Measurements from ENCODE around the gene ARF1.

DNA sequence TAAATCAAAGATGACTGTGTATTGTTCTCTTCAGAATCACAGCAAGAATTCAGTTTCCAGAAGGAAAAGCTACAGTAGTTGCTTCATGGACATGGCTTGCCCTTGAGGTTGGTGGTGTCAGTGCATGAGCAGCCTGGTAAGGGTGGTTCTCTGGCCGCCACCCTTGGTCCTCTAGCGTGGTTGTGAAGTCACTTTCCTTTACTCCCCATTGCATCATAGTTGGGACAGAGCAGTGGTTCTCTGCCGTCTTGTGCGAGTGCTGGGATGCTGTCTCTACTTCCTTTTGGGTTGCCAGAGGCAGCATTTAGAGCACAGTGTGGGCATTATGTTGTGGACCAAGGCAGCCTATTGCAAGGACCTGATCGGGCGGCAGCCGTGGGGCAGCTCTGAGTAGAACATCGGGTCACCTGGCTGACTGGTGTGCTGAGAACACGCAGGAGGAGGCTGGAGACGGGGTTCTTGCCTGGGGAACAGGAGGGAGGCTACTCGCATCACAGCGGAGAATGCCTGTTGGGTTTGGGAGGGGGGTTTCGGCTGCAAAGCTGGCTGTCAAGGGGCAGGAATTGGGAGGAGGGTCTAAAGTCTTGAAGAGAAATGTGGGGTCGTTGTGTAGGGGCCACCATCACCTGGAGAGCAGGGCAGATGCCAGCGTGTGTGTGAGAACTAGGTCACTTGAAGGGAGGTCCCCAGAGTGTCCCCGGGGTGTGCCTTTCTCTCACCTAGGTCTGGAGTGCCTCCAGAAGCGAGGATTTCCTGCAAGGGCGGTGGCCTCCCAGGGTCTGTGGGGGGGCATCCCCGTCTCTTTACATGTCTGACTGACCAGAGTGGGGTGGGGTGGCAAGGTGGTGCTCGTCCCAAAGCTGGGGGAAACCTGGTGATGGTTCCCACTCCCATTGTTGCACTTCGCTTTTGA is 6.3 kb downstream of the ARF1 start:
- TF ChIP-seq, protein P1, sequence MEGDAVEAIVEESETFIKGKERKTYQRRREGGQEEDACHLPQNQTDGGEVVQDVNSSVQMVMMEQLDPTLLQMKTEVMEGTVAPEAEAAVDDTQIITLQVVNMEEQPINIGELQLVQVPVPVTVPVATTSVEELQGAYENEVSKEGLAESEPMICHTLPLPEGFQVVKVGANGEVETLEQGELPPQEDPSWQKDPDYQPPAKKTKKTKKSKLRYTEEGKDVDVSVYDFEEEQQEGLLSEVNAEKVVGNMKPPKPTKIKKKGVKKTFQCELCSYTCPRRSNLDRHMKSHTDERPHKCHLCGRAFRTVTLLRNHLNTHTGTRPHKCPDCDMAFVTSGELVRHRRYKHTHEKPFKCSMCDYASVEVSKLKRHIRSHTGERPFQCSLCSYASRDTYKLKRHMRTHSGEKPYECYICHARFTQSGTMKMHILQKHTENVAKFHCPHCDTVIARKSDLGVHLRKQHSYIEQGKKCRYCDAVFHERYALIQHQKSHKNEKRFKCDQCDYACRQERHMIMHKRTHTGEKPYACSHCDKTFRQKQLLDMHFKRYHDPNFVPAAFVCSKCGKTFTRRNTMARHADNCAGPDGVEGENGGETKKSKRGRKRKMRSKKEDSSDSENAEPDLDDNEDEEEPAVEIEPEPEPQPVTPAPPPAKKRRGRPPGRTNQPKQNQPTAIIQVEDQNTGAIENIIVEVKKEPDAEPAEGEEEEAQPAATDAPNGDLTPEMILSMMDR (conservative IDR thresholded peaks at IDR 0.05 in 1 of 2, IDR thresholded peaks at IDR 0.05 in 1 of 2; ENCODE audit: extremely low read depth in 1 of 2, insufficient read depth in 1 of 2, low read depth in 1 of 2, low read length in 2 of 2), result no peak
- no peak for TF ChIP-seq EZH2 (IDR thresholded peaks at IDR 0.05; ENCODE audit: borderline replicate concordance, low read length)
